GM23338 (cell line): Measurements from ENCODE around the gene ISG15. TPM values are rescaled to one million over a fixed set of nuclear protein-coding genes. Genes with fewer than 3 reads are reported as not detected.

ENCODE experiments used
- ATAC-seq: fragments of 200-7000 bp; cut with Tn5 transposase; 3 replicates; pipeline ENCODE4 v1.9.1; 2020
- DNase-seq: peaks from one replicate; pipeline ENCODE4 v3.0.0-alpha.2; 2015; ENCODE audit warnings: low spot score
- H2AFZ ChIP-seq: fragments of 200-600 bp; sonication (generic); 2 replicates; pipeline ENCODE4 v1.8.0; 2016; ENCODE audit warnings: antibody characterized with exemption, mild to moderate bottlenecking, moderate library complexity
- H3F3A ChIP-seq: fragments of 200-600 bp; sonication (generic); replicated peaks from 2 replicates; pipeline ENCODE4 v1.8.0; 2017; ENCODE audit warnings: antibody characterized with exemption, mixed run types, low read depth
- H3K27ac ChIP-seq: fragments of 200-600 bp; sonication (generic); 2 replicates; pipeline ENCODE4 v1.6.1; 2016; ENCODE audit warnings: low read depth
- H3K27me3 ChIP-seq: fragments of 200-600 bp; sonication (generic); 2 replicates; pipeline ENCODE4 v1.8.0; 2016; ENCODE audit warnings: mild to moderate bottlenecking, mixed run types, moderate library complexity; ENCODE audit not compliant: insufficient read depth
- H3K36me3 ChIP-seq: fragments of 200-600 bp; sonication (generic); 2 replicates; pipeline ENCODE4 v1.8.0; 2016; ENCODE audit warnings: mild to moderate bottlenecking; ENCODE audit not compliant: insufficient read depth
- H3K4me1 ChIP-seq: fragments of 200-600 bp; sonication (generic); 2 replicates; pipeline ENCODE4 v1.8.0; 2016; ENCODE audit warnings: mild to moderate bottlenecking, moderate library complexity; ENCODE audit not compliant: insufficient read depth
- H3K4me2 ChIP-seq: fragments of 200-600 bp; sonication (generic); 2 replicates; pipeline ENCODE4 v1.7.1; 2017; ENCODE audit warnings: mixed run types
- H3K4me3 ChIP-seq: fragments of 200-600 bp; sonication (generic); 2 replicates; pipeline ENCODE4 v1.6.1; 2016; ENCODE audit warnings: mixed run types
- H3K79me2 ChIP-seq: fragments of 200-600 bp; sonication (generic); replicated peaks from 2 replicates; pipeline ENCODE4 v1.8.0; 2017; ENCODE audit warnings: mild to moderate bottlenecking; ENCODE audit not compliant: insufficient read depth
- H3K9me2 ChIP-seq: fragments of 200-600 bp; sonication (generic); 2 replicates; pipeline ENCODE4 v1.8.0; 2017; ENCODE audit not compliant: insufficient read depth
- H4K20me1 ChIP-seq: fragments of 200-600 bp; sonication (generic); replicated peaks from 2 replicates; pipeline ENCODE4 v1.8.0; 2017; ENCODE audit warnings: mild to moderate bottlenecking; ENCODE audit not compliant: insufficient read depth
- H3K27ac Mint-ChIP-seq: 2 replicates; pipeline ENCODE4 v1.8.0; 2020; ENCODE audit warnings: inconsistent platforms, mild to moderate bottlenecking, moderate library complexity, mixed read lengths
- H3K27me3 Mint-ChIP-seq: 3 replicates; pipeline ENCODE4 v1.8.0; 2022; ENCODE audit warnings: low read depth, mild to moderate bottlenecking, moderate library complexity, mixed read lengths, inconsistent platforms; ENCODE audit not compliant: insufficient read depth, poor library complexity
- H3K36me3 Mint-ChIP-seq: 3 replicates; pipeline ENCODE4 v1.8.0; 2021; ENCODE audit warnings: low read depth, mild to moderate bottlenecking, inconsistent platforms, moderate library complexity, mixed read lengths
- H3K4me1 Mint-ChIP-seq: 3 replicates; pipeline ENCODE4 v1.8.0; 2020; ENCODE audit warnings: mild to moderate bottlenecking, inconsistent platforms, mixed read lengths
- H3K4me3 Mint-ChIP-seq: 3 replicates; pipeline ENCODE4 v1.8.0; 2021; ENCODE audit warnings: moderate library complexity, mild to moderate bottlenecking, inconsistent platforms, mixed read lengths
- H3K9me3 Mint-ChIP-seq: 3 replicates; pipeline ENCODE4 v1.8.0; 2020; ENCODE audit warnings: moderate library complexity, mild to moderate bottlenecking, inconsistent platforms, mixed read lengths
- ETS1 ChIP-seq: IDR thresholded peaks from 2 replicates; pipeline ENCODE4 v1.6.1; 2016; ENCODE audit warnings: antibody characterized with exemption
- EZH2 ChIP-seq: fragments of 200-600 bp; sonication (generic); IDR thresholded peaks from one replicate; pipeline ENCODE4 v1.8.0; 2017; ENCODE audit warnings: antibody characterized with exemption, mild to moderate bottlenecking, low read depth; ENCODE audit not compliant: unreplicated experiment
- EZH2phosphoT487 ChIP-seq: fragments of 200-600 bp; sonication (generic); IDR thresholded peaks from one replicate; pipeline ENCODE4 v1.8.1; 2018; ENCODE audit warnings: antibody characterized with exemption; ENCODE audit not compliant: unreplicated experiment
- STAT1 ChIP-seq: IDR thresholded peaks from one replicate; pipeline ENCODE4 v1.6.1; 2016; ENCODE audit warnings: antibody characterized with exemption; ENCODE audit not compliant: unreplicated experiment
- polyA plus RNA-seq: library from polyadenylated mRNA; unstranded; fragments of >200 nt; fragmentation: Nextera tagmentation; extraction: Ambion mirVana; gene quantifications from 2 replicates; pipeline ENCODE4 v1.2.1, GENCODE V29; 2016
- total RNA-seq: library from RNA; depleted of rRNA; stranded (reverse); fragments of >200 nt; shearing (Covaris generic); gene quantifications from 2 replicates; pipeline ENCODE4 v1.2.3, GENCODE V29; 2014
- TF ChIP-seq, protein P1 (sequence below): fragments of 250-450 bp; sonication (Bioruptor Pico); IDR thresholded peaks from 2 replicates; pipeline ENCODE4 v1.5.0; 2020; ENCODE audit warnings: mild to moderate bottlenecking, moderate library complexity

ISG15 gene
- total and polyA plus RNA-seq, 2 experiments from 2014 or later, result 52.9 to 101 TPM

DNA sequence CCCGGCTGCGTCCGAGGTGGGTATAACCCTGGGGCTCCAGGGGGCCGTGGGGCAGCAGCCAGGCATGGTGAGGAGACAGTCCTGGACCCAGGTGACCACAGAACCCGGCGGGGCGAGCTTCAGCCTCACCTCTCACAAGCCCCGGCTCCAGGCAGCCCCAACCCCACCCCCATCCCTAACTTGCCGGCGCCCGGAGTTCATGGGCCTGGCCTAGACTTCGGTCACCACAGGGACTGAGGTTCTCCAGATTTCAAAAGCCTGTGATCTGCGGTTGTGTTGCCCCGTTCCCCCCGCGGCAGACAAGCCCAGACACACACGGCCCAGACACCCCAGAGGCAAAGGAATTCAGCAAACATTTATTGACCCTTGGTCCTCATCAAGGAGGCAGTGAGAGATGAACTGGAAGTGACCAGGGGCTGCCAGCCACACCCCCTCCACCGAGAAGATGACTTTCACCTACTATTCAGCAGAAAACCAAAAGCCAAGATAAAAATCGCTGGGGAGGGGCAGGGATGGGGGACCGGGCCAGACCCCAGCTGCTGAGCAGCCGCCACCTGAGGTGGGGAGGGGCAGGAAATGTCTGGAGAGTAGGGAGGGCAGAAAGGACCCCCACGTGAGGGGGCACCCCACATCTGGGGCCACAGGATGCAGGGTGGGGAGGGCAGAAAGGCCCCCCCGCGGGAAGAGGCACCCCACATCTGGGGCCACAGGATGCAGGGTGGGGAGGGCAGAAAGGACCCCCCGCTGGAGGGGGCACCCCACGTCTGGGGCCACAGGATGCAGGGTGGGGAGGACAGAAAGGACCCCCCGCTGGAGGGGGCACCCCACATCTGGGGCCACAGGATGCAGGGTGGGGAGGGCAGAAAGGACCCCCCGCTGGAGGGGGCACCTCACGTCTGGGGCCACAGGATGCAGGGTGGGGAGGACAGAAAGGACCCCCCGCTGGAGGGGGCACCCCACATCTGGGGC, 17.3 kb upstream of the ISG15 start (continued):
- TF ChIP-seq ETS1 (no peak), STAT1 (no peak)

DNA sequence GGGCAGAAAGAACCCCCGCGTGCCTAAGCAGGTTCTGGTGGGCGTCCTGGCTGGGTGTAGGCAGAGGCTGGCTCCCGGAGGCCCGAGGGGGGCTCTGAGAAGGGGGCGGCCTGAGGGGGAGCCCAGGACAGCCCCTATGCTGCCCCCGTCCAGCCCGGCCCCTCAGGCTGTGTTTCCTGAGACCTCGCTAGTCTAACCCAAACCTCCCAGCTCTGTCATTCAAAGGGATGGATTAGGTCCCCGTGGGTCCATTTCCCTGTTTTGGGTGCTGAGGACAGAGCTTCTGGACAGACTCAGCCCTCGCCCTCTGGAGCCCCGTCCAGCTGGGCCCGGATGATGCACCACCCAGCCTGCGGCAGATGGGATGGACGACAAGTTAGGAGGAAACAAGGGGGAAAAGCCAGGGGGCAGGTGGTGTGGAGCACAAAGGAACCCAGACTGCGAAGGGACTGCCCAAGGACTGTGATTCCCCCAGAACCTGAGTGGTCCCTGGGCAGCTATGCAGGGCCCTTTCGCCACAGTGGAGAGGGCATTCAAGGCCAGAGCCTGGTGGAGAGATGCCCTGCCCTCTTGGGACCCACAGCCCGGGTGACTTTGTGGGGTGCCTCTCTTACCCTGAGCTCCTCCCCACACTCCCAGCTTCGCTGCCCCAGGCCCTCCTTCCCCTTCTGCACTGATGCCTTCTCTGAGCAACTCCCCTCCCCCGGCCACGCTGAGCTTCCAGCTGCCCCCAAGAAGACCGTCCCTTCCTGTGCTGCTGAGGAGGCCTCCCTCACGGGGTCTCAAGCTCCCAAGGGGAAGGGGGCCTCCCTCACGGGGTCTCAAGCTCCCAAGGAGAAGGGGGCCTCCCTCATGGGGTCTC, 16.2 kb upstream of the ISG15 start:
- peak overlapping the region; percentile 82; the same call in 1 of the 2 replicates for H3K4me2 ChIP-seq
- H3K36me3 Mint-ChIP-seq, result peaks cover 4% of the 10 kb centered on the region
- no peaks in the 10 kb centered on the region for H3K36me3 ChIP-seq
- H3K9me2 ChIP-seq, result no peaks in the 10 kb centered on the region
- no peaks in the 10 kb centered on the region for H3K79me2 ChIP-seq
- no peak overlapping the region for H3K27ac ChIP-seq
- H3K27ac Mint-ChIP-seq, result no peak overlapping the region
- no peaks in the 10 kb centered on the region for H4K20me1 ChIP-seq
- H3K27me3 ChIP-seq, result peaks cover 91% of the 10 kb centered on the region
- DNase-seq (peak; percentile 47), ATAC-seq (no peak; the same call in 2 of the 3 replicates)
- peaks cover 73% of the 10 kb centered on the region for H3K27me3 Mint-ChIP-seq
- H3F3A ChIP-seq, result peaks cover 6% of the 10 kb centered on the region; the same call in 1 of the 2 replicates
- H3K4me3 Mint-ChIP-seq, result no peak overlapping the region
- H3K9me3 Mint-ChIP-seq, result peaks cover 12% of the 10 kb centered on the region
- H3K4me3 ChIP-seq, result no peak overlapping the region
- no peak for TF ChIP-seq EZH2phosphoT487
- TF ChIP-seq, protein P1, sequence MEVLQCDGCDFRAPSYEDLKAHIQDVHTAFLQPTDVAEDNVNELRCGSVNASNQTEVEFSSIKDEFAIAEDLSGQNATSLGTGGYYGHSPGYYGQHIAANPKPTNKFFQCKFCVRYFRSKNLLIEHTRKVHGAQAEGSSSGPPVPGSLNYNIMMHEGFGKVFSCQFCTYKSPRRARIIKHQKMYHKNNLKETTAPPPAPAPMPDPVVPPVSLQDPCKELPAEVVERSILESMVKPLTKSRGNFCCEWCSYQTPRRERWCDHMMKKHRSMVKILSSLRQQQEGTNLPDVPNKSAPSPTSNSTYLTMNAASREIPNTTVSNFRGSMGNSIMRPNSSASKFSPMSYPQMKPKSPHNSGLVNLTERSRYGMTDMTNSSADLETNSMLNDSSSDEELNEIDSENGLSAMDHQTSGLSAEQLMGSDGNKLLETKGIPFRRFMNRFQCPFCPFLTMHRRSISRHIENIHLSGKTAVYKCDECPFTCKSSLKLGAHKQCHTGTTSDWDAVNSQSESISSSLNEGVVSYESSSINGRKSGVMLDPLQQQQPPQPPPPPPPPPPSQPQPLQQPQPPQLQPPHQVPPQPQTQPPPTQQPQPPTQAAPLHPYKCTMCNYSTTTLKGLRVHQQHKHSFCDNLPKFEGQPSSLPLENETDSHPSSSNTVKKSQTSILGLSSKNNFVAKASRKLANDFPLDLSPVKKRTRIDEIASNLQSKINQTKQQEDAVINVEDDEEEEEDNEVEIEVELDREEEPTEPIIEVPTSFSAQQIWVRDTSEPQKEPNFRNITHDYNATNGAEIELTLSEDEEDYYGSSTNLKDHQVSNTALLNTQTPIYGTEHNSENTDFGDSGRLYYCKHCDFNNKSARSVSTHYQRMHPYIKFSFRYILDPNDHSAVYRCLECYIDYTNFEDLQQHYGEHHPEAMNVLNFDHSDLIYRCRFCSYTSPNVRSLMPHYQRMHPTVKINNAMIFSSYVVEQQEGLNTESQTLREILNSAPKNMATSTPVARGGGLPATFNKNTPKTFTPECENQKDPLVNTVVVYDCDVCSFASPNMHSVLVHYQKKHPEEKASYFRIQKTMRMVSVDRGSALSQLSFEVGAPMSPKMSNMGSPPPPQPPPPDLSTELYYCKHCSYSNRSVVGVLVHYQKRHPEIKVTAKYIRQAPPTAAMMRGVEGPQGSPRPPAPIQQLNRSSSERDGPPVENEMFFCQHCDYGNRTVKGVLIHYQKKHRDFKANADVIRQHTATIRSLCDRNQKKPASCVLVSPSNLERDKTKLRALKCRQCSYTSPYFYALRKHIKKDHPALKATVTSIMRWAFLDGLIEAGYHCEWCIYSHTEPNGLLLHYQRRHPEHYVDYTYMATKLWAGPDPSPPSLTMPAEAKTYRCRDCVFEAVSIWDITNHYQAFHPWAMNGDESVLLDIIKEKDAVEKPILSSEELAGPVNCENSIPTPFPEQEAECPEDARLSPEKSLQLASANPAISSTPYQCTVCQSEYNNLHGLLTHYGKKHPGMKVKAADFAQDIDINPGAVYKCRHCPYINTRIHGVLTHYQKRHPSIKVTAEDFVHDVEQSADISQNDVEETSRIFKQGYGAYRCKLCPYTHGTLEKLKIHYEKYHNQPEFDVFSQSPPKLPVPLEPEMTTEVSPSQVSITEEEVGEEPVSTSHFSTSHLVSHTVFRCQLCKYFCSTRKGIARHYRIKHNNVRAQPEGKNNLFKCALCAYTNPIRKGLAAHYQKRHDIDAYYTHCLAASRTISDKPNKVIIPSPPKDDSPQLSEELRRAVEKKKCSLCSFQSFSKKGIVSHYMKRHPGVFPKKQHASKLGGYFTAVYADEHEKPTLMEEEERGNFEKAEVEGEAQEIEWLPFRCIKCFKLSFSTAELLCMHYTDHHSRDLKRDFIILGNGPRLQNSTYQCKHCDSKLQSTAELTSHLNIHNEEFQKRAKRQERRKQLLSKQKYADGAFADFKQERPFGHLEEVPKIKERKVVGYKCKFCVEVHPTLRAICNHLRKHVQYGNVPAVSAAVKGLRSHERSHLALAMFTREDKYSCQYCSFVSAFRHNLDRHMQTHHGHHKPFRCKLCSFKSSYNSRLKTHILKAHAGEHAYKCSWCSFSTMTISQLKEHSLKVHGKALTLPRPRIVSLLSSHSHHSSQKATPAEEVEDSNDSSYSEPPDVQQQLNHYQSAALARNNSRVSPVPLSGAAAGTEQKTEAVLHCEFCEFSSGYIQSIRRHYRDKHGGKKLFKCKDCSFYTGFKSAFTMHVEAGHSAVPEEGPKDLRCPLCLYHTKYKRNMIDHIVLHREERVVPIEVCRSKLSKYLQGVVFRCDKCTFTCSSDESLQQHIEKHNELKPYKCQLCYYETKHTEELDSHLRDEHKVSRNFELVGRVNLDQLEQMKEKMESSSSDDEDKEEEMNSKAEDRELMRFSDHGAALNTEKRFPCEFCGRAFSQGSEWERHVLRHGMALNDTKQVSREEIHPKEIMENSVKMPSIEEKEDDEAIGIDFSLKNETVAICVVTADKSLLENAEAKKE (CRISPR knock-in tag), result no peak
- TF ChIP-seq EZH2, result peak; percentile 36
- no peak overlapping the region for H2AFZ ChIP-seq
- peaks cover 8% of the 10 kb centered on the region for H3K4me1 ChIP-seq
- H3K4me1 Mint-ChIP-seq, result peaks cover 5% of the 10 kb centered on the region
